HG02970 (cell line): Measurements from ENCODE around the gene SSBP3.

Source experiments
- ATAC-seq: cut with Tn5 transposase; IDR thresholded peaks from one replicate; pipeline ENCODE4 v1.9.1; 2021; ENCODE audit warnings: mild to moderate bottlenecking, moderate library complexity, moderate number of reproducible peaks; ENCODE audit not compliant: unreplicated experiment, low FRiP score

The SSBP3 gene

GRCh38 chr1:54291276-54292001, 114.8 kb downstream of the SSBP3 start:
- no peak for ATAC-seq

- ATAC-seq = no peak
Measured at GRCh38 chr1:54290506-54291184, 115.5 kb downstream of the SSBP3 start.

GRCh38 chr1:54289712-54290233, 116.4 kb downstream of the SSBP3 start:
- no peak for ATAC-seq

- ATAC-seq = no peak
Measured at GRCh38 chr1:54287801-54288211, 118.4 kb downstream of the SSBP3 start.

- ATAC-seq = no peak
Measured at GRCh38 chr1:54287176-54287650, 119.0 kb downstream of the SSBP3 start.

GRCh38 chr1:54285815-54286345, 120.3 kb downstream of the SSBP3 start:
- ATAC-seq = no peak

- ATAC-seq = no peak
Measured at GRCh38 chr1:54284781-54285529, 121.2 kb downstream of the SSBP3 start.

- ATAC-seq = no peak
Measured at GRCh38 chr1:54283635-54284385, 122.4 kb downstream of the SSBP3 start.

GRCh38 chr1:54282101-54282847, 123.9 kb downstream of the SSBP3 start:
- no peak for ATAC-seq

GRCh38 chr1:54280651-54281050, 125.5 kb downstream of the SSBP3 start:
- no peak for ATAC-seq

- ATAC-seq = no peak
Measured at GRCh38 chr1:54279457-54279856, 126.7 kb downstream of the SSBP3 start.

GRCh38 chr1:54278941-54279422, 127.2 kb downstream of the SSBP3 start:
- ATAC-seq = no peak

GRCh38 chr1:54277451-54278341, 128.5 kb downstream of the SSBP3 start:
- no peak for ATAC-seq

GRCh38 chr1:54276617-54277450, 129.4 kb downstream of the SSBP3 start:
- no peak for ATAC-seq

- ATAC-seq = no peak
Measured at GRCh38 chr1:54275349-54275748, 130.8 kb downstream of the SSBP3 start.

- no peak for ATAC-seq
Measured at GRCh38 chr1:54274881-54275280, 131.3 kb downstream of the SSBP3 start.

GRCh38 chr1:54274448-54274847, 131.7 kb downstream of the SSBP3 start:
- no peak for ATAC-seq
